Hepatocyte (in vitro differentiated cells): ENCODE measurements around the gene FOXL2NB. TPM values are rescaled to one million over a fixed set of nuclear protein-coding genes. Genes with fewer than 3 reads are reported as not detected.

ENCODE experiments used
- DNase-seq: peaks from one replicate; pipeline ENCODE4 v3.0.0-alpha.2; 2016; ENCODE audit warnings: low spot score
- H2AFZ ChIP-seq: fragments of 200-600 bp; sonication (generic); 2 replicates; pipeline ENCODE4 v1.6.0; 2016; ENCODE audit warnings: antibody characterized with exemption, mild to moderate bottlenecking
- H3K27ac ChIP-seq: fragments of 200-600 bp; sonication (generic); 2 replicates; pipeline ENCODE4 v1.5.1; 2016; ENCODE audit warnings: mild to moderate bottlenecking
- H3K27me3 ChIP-seq: fragments of 200-600 bp; sonication (generic); 2 replicates; pipeline ENCODE4 v1.6.1; 2016
- H3K36me3 ChIP-seq: fragments of 200-600 bp; sonication (generic); replicated peaks from 2 replicates; pipeline ENCODE4 v1.5.1; 2016; ENCODE audit warnings: low read depth; ENCODE audit not compliant: insufficient read depth
- H3K4me1 ChIP-seq: fragments of 200-600 bp; sonication (generic); 2 replicates; pipeline ENCODE4 v1.5.1; 2016; ENCODE audit warnings: mild to moderate bottlenecking, moderate library complexity; ENCODE audit not compliant: insufficient read depth
- H3K4me2 ChIP-seq: fragments of 200-600 bp; sonication (generic); 2 replicates; pipeline ENCODE4 v1.6.0; 2016
- H3K4me3 ChIP-seq: fragments of 200-600 bp; sonication (generic); 2 replicates; pipeline ENCODE4 v1.5.1; 2016; ENCODE audit warnings: mild to moderate bottlenecking
- H3K79me2 ChIP-seq: fragments of 200-600 bp; sonication (generic); 2 replicates; pipeline ENCODE4 v1.6.0; 2017; ENCODE audit warnings: mild to moderate bottlenecking
- H3K9me2 ChIP-seq: fragments of 200-600 bp; sonication (generic); replicated peaks from 2 replicates; pipeline ENCODE4 v1.6.0; 2017; ENCODE audit warnings: mild to moderate bottlenecking; ENCODE audit not compliant: insufficient read depth
- H3K9me3 ChIP-seq: fragments of 200-600 bp; sonication (generic); 2 replicates; pipeline ENCODE4 v1.5.1; 2016; ENCODE audit warnings: low read depth, mild to moderate bottlenecking
- H4K20me1 ChIP-seq: fragments of 200-600 bp; sonication (generic); 2 replicates; pipeline ENCODE4 v1.6.0; 2016; ENCODE audit warnings: mild to moderate bottlenecking; ENCODE audit not compliant: insufficient read depth, poor library complexity, severe bottlenecking
- CTCF ChIP-seq: fragments of 200-600 bp; sonication (generic); IDR thresholded peaks from 2 replicates; pipeline ENCODE4 v1.5.1; 2016; ENCODE audit warnings: antibody characterized with exemption, mild to moderate bottlenecking; ENCODE audit not compliant: poor library complexity
- EZH2 ChIP-seq: fragments of 200-600 bp; sonication (generic); IDR thresholded peaks from 2 replicates; pipeline ENCODE4 v1.6.1; 2016; ENCODE audit warnings: antibody characterized with exemption, mild to moderate bottlenecking, borderline replicate concordance
- EZH2phosphoT487 ChIP-seq: fragments of 200-600 bp; sonication (generic); IDR thresholded peaks from one replicate; pipeline ENCODE4 v1.6.1; 2018; ENCODE audit warnings: antibody characterized with exemption, mild to moderate bottlenecking, low read depth, moderate library complexity; ENCODE audit not compliant: unreplicated experiment, severe bottlenecking
- WGBS: methylation state at CpG from one replicate; pipeline ENCODE4 v1.1.6; 2016; ENCODE audit warnings: low lambda C conversion rate; ENCODE audit errors: missing lambda C conversion rate; 5-methylcytosine and 5-hydroxymethylcytosine counted together
- polyA plus RNA-seq: library from polyadenylated mRNA; unstranded; fragments of >200 nt; fragmentation: Nextera tagmentation; extraction: Ambion mirVana; gene quantifications from 2 replicates; pipeline ENCODE4 v1.2.1, GENCODE V29; 2016
- total RNA-seq: library from RNA; depleted of rRNA; stranded (reverse); fragments of >200 nt; gene quantifications from 2 replicates; pipeline ENCODE4 v1.2.3, GENCODE V29; 2014

Gene FOXL2NB
- total and polyA plus RNA-seq, 2 experiments from 2014 or later = not detected

GRCh38 chr3:138950701-138951100 lies 3.7 kb downstream of the FOXL2NB start:
- DNase-seq = no peak
- Histone ChIP-seq H2AFZ (peak overlapping the region; percentile 56), H3K9me2 (no peaks in the 10 kb centered on the region), H3K27me3 (peaks cover 100% of the 10 kb centered on the region), H3K4me3 (no peak overlapping the region), H3K27ac (no peak overlapping the region), H3K9me3 (no peaks in the 10 kb centered on the region), H3K36me3 (no peaks in the 10 kb centered on the region), H4K20me1 (no peaks in the 10 kb centered on the region), H3K4me1 (peaks cover 26% of the 10 kb centered on the region), H3K4me2 (peak overlapping the region; percentile 94), H3K79me2 (no peaks in the 10 kb centered on the region)
- TF ChIP-seq CTCF (no peak), EZH2phosphoT487 (no peak), EZH2 (no peak)
- WGBS = 64% methylated on average over 8 of the region's 8 CpGs

GRCh38 chr3:138960417-138960852 lies 13.4 kb downstream of the FOXL2NB start:
- no peak for DNase-seq
- Histone ChIP-seq H3K27me3 (peaks cover 28% of the 10 kb centered on the region), H3K4me2 (no peak overlapping the region), H3K9me3 (peaks cover 5% of the 10 kb centered on the region), H3K36me3 (no peaks in the 10 kb centered on the region), H3K9me2 (no peaks in the 10 kb centered on the region), H3K4me3 (no peak overlapping the region), H2AFZ (no peak overlapping the region), H3K79me2 (no peaks in the 10 kb centered on the region), H3K27ac (no peak overlapping the region), H3K4me1 (no peaks in the 10 kb centered on the region), H4K20me1 (no peaks in the 10 kb centered on the region)
- 92% methylated on average over 25 of the region's 36 CpGs for WGBS
- TF ChIP-seq EZH2 (no peak), EZH2phosphoT487 (no peak), CTCF (no peak)

GRCh38 chr3:138962854-138963560 lies 16.0 kb downstream of the FOXL2NB start:
- no peaks in the 10 kb centered on the region for H3K9me2 ChIP-seq
- H3K27ac ChIP-seq = no peak overlapping the region
- no peak for DNase-seq
- TF ChIP-seq CTCF (no peak), EZH2 (no peak), EZH2phosphoT487 (no peak)
- no peaks in the 10 kb centered on the region for H3K4me1 ChIP-seq
- H3K9me3 ChIP-seq = peaks cover 5% of the 10 kb centered on the region
- WGBS = 83% methylated on average over 8 of the region's 8 CpGs
- H3K27me3 ChIP-seq = peaks cover 11% of the 10 kb centered on the region
- H3K36me3 ChIP-seq = no peaks in the 10 kb centered on the region
- no peak overlapping the region for H2AFZ ChIP-seq
- H3K4me3 ChIP-seq = no peak overlapping the region
- H3K79me2 ChIP-seq = no peaks in the 10 kb centered on the region
- no peaks in the 10 kb centered on the region for H4K20me1 ChIP-seq
- H3K4me2 ChIP-seq = no peak overlapping the region
